ENCODE results near the gene FOXK2. TPM values are rescaled to one million over a fixed set of nuclear protein-coding genes. Genes with fewer than 3 reads are reported as not detected.

Gene FOXK2
- total RNA-seq, 1 donor from 2014 or later: 76.6 TPM

DNA sequence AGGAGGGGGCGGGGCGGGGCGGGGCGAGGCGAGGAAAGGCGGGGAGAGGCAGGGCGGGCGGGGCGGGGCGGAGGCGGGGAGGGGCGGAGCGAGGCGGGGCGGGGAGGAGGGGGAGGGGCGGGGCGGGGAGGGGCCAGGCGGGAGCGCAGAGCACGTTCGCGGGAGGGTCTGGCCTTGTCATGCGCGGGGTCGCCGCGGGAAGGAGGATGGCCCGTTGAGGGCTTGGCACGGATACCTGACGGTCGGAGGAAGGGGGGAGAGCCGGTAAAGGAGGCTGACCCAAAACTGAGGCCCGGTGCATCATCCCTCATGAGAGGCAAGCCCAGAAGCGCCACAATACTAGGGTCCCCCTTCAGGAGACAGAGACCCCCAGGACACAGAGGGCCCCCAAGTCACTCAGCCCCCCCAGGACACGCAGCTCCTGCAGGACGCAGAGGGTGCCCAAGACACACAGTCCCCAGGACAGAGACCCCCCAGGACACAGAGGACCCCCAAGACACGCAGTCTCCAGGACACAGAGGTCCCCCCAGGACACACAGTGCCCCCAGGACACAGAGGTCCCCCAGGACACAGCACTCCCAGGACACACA, 129.3 kb downstream of the FOXK2 start:
- Mint-ChIP-seq H3K4me1 (ENCODE audit: low read depth) (peaks cover 13% of the 10 kb centered on the region), H3K36me3 (ENCODE audit: insufficient read depth) (peaks cover under 1% of the 10 kb centered on the region), H3K27ac (no peak overlapping the region), H3K4me3 (ENCODE audit: low read depth) (peak overlapping the region; percentile 61), H3K9me3 (ENCODE audit: low read depth) (no peaks in the 10 kb centered on the region), H3K27me3 (no peaks in the 10 kb centered on the region)
- peak; percentile 31 for DNase-seq (ENCODE audit: low spot score, unreplicated experiment)
- TF ChIP-seq, protein P1, sequence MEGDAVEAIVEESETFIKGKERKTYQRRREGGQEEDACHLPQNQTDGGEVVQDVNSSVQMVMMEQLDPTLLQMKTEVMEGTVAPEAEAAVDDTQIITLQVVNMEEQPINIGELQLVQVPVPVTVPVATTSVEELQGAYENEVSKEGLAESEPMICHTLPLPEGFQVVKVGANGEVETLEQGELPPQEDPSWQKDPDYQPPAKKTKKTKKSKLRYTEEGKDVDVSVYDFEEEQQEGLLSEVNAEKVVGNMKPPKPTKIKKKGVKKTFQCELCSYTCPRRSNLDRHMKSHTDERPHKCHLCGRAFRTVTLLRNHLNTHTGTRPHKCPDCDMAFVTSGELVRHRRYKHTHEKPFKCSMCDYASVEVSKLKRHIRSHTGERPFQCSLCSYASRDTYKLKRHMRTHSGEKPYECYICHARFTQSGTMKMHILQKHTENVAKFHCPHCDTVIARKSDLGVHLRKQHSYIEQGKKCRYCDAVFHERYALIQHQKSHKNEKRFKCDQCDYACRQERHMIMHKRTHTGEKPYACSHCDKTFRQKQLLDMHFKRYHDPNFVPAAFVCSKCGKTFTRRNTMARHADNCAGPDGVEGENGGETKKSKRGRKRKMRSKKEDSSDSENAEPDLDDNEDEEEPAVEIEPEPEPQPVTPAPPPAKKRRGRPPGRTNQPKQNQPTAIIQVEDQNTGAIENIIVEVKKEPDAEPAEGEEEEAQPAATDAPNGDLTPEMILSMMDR (IDR thresholded peaks at IDR 0.05; ENCODE audit: unreplicated experiment): no peak

DNA sequence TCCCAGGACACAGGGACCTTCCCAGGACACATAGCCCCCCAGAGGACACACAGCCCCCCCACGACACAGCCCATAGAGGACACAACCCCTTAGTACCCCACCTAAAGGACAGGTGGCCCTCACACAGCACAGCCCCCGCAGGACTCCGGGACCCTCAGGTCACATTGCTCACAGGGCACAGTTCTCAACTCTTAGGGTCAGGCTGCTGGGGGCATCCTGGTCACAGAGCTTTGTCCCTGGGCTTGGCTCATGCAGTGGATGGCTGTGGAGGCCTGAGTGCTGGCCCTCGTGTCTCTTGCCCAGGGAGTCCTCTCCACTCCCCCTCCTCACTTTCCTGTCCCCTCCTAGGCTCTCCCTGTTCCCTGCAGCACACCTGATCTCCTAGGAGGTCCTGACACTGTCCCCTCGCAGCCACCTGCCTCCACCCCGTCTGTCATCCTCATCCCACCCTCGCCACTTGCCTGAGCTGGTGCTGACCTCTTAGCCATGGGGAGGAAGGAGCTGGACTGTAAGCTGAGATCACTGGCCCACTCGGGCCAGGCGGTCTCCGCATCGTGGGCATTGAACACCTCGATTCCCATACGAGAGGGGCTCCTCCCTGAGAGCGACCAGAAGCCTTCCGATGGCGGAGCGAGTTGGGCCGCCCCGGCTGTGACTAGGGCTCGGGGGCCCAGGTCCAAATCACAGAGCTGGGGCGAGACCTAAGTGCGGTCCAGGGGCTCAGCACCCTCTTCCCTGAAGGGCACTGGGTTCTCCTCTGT, 130.1 kb downstream of the FOXK2 start:
- TF ChIP-seq, protein P1 (IDR thresholded peaks at IDR 0.05; ENCODE audit: unreplicated experiment): no peak

DNA sequence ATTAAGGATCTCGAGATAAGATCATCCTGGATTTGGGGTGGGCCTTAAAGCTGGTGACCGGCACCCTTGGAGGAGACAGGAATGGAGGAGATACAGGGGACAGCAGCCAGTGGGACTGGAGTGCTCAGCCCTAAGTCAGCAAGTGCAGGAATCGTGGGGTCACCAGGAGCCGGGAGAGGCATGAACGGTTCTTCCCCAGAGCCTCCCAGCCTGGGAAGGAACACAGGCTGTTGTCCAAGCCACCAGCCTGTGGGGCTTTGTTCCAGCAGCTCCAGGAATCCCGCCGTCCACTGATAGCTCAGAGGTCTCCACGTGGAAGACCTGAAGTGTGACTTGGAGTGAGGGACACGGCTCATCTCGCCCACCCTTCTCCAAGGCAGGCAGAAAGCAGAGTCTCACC, 131.2 kb downstream of the FOXK2 start:
- H3K4me1 Mint-ChIP-seq (ENCODE audit: low read depth): peaks cover 20% of the 10 kb centered on the region
- no peak for DNase-seq (ENCODE audit: low spot score, unreplicated experiment)
- no peak overlapping the region for H3K27ac Mint-ChIP-seq
- no peaks in the 10 kb centered on the region for H3K27me3 Mint-ChIP-seq
- no peaks in the 10 kb centered on the region for H3K9me3 Mint-ChIP-seq (ENCODE audit: low read depth)
- TF ChIP-seq, protein P1 (IDR thresholded peaks at IDR 0.05; ENCODE audit: unreplicated experiment): no peak
- H3K4me3 Mint-ChIP-seq (ENCODE audit: low read depth): no peak overlapping the region
- no peaks in the 10 kb centered on the region for H3K36me3 Mint-ChIP-seq (ENCODE audit: insufficient read depth)

More for the DNA sequence above, 130.1 kb downstream of the FOXK2 start:
- H3K9me3 Mint-ChIP-seq (ENCODE audit: low read depth): no peaks in the 10 kb centered on the region
- no peaks in the 10 kb centered on the region for H3K36me3 Mint-ChIP-seq (ENCODE audit: insufficient read depth)
- no peaks in the 10 kb centered on the region for H3K27me3 Mint-ChIP-seq
- H3K4me1 Mint-ChIP-seq (ENCODE audit: low read depth): peaks cover 15% of the 10 kb centered on the region
- DNase-seq (ENCODE audit: low spot score, unreplicated experiment): no peak
- H3K4me3 Mint-ChIP-seq (ENCODE audit: low read depth): peak overlapping the region; percentile 47
- H3K27ac Mint-ChIP-seq: peak overlapping the region; percentile 43

DNA sequence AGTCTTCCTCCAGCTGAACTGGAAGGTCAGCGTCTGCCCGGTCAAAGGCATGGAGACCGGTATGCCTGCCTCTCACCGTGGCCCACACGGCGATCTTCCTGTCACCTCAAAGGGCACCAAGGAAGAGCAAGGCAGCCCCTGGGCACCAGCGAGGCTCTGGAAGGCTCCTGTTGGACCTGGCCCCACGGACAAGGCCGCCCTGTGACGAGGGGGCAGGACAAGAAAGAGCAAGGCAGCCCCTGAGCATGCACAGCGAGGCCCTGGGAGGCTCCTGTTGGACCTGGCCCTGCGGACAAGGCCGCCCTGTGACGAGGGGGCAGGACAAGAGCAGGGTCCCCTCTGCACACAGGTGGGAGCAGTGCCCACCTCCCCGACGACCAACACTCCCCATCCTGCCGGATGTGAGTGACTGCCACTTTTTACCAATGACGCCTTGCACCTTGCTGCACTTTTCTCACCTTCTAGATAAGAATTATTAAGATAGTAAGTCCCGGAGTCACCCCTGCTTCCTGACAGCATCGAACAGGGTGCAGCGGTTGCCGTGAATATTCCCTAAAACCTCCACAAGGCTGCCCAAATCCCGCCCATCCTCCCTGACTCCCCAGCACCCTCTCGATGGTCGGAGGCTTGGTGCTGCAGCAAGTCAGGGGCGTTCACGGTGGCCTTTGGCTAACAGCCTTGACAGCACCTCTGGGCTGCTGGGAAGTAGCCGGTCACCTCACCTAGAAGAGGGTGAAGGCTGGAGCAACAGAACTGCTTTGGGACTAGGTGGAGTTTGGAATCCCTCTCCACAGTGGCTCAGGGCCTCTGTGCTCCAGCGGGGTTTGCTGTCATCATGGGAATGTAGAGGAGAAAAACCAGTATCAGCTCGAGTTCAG, 134.4 kb downstream of the FOXK2 start:
- no peaks in the 10 kb centered on the region for H3K9me3 Mint-ChIP-seq (ENCODE audit: low read depth)
- no peaks in the 10 kb centered on the region for H3K27me3 Mint-ChIP-seq
- peaks cover 10% of the 10 kb centered on the region for H3K4me1 Mint-ChIP-seq (ENCODE audit: low read depth)
- no peak for DNase-seq (ENCODE audit: low spot score, unreplicated experiment)
- H3K27ac Mint-ChIP-seq: peak overlapping the region; percentile 85
- H3K36me3 Mint-ChIP-seq (ENCODE audit: insufficient read depth): peaks cover 10% of the 10 kb centered on the region
- TF ChIP-seq, protein P1 (IDR thresholded peaks at IDR 0.05; ENCODE audit: unreplicated experiment): no peak
- no peak overlapping the region for H3K4me3 Mint-ChIP-seq (ENCODE audit: low read depth)

Other genes with a start within 250 kb of the FOXK2 start
- 224 and 227 TPM in 2 replicates for gene CSNK1D, start 246.0 kb upstream of the FOXK2 start, total RNA-seq
- 0.31 and 0.46 TPM in 2 replicates for gene CD7, start 202.1 kb upstream of the FOXK2 start, total RNA-seq
- not detected in 2 replicates for gene SECTM1, start 186.0 kb upstream of the FOXK2 start, total RNA-seq
- gene TEX19, start 160.5 kb upstream of the FOXK2 start, total RNA-seq: 0.24 TPM in 1 of 2 replicates, not detected in the other
- gene UTS2R, start 148.0 kb upstream of the FOXK2 start, total RNA-seq: 0.22 TPM in 2 replicates
- 76.7 and 86.4 TPM in 2 replicates for gene HEXD, start 101.4 kb upstream of the FOXK2 start, total RNA-seq
- gene OGFOD3, start 101.1 kb upstream of the FOXK2 start, total RNA-seq: 31.3 and 31.4 TPM in 2 replicates
- gene CYBC1, start 69.0 kb upstream of the FOXK2 start, total RNA-seq: 109 and 117 TPM in 2 replicates
- 86.9 and 94.0 TPM in 2 replicates for gene NARF, start 61.0 kb upstream of the FOXK2 start, total RNA-seq
- gene WDR45B, start 128.7 kb downstream of the FOXK2 start, total RNA-seq: 75.8 and 77.6 TPM in 2 replicates
- 13.3 and 14.3 TPM in 2 replicates for gene RAB40B, start 179.0 kb downstream of the FOXK2 start, total RNA-seq
- 31.8 and 34.2 TPM in 2 replicates for gene FN3KRP, start 197.0 kb downstream of the FOXK2 start, total RNA-seq
- gene FN3K, start 215.9 kb downstream of the FOXK2 start, total RNA-seq: 40.4 and 40.6 TPM in 2 replicates
- 95.6 and 103 TPM in 2 replicates for gene TBCD, start 232.3 kb downstream of the FOXK2 start, total RNA-seq